ENCODE measurements around the gene LRP1B. TPM values are rescaled to one million over a fixed set of nuclear protein-coding genes. Genes with fewer than 3 reads are reported as not detected.

The LRP1B gene
- total and polyA plus RNA-seq, 4 donors: 0.01 to 0.84 (median 0.17) TPM

GRCh38 chr2:140392824-140393223, 1738.0 kb downstream of the LRP1B start:
- H3K27me3 ChIP-seq (ENCODE audit: control insufficient read depth in 4 of 4, insufficient read depth in 4 of 4, low read length in 3 of 4): no peaks in the 10 kb centered on the region

DNA sequence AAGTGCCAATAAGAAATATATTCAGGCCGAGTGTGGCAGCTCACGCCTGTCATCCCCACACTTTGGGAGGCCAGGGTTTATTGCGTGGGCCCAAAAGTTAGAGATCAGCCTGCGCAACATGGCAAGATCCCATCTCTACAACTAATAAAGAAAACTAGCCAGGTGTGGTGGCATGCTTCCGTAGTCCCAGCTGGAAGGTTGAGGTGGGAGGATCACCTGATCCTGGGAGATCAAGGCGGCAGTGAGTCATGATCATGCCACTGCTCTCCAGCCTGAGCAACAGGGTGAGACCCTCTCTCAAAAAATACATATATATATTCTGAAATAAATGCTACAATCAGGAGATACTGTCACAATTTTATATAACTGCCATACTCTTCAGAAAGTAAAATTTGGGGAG, 1745.9 kb downstream of the LRP1B start:
- no peak for DNase-seq (ENCODE audit: low spot score)
- Histone ChIP-seq H3K4me3 (ENCODE audit: low read depth in 1 of 3, low read length in 3 of 3) (no peak overlapping the region), H3K27ac (ENCODE audit: low read depth in 1 of 2, low read length in 2 of 2) (no peak overlapping the region), H3K9ac (ENCODE audit: low read depth in 1 of 2, low read length in 2 of 2) (no peak overlapping the region), H3K4me1 (ENCODE audit: control insufficient read depth in 4 of 4, insufficient read depth in 4 of 4, low read length in 3 of 4) (no peaks in the 10 kb centered on the region), H3K36me3 (ENCODE audit: control insufficient read depth in 4 of 4, insufficient read depth in 3 of 4, low read depth in 1 of 4, low read length in 3 of 4) (no peaks in the 10 kb centered on the region), H3K27me3 (ENCODE audit: control insufficient read depth in 4 of 4, insufficient read depth in 4 of 4, low read length in 3 of 4) (no peaks in the 10 kb centered on the region), H3K9me3 (ENCODE audit: control insufficient read depth in 4 of 4, low read length in 3 of 4) (no peaks in the 10 kb centered on the region)
- WGBS: 90% methylated on average over 6 of the region's 6 CpGs
- TF ChIP-seq REST (IDR thresholded peaks at IDR 0.05) (no peak), TAF1 (conservative IDR thresholded peaks at IDR 0.05) (no peak), MAX (IDR thresholded peaks at IDR 0.05) (no peak), RAD21 (IDR thresholded peaks at IDR 0.05) (no peak), RXRA (IDR thresholded peaks at IDR 0.05) (no peak), CTCF (IDR thresholded peaks at IDR 0.05; ENCODE audit: low read depth, low read length, missing input control) (no peak), JUND (IDR thresholded peaks at IDR 0.05) (no peak), FOXA1 (IDR thresholded peaks at IDR 0.05) (no peak), ZBTB33 (IDR thresholded peaks at IDR 0.05) (no peak), EGR1 (IDR thresholded peaks at IDR 0.05; ENCODE audit: low read depth in 2 of 2) (no peak), SP1 (IDR thresholded peaks at IDR 0.05) (no peak), FOXA2 (IDR thresholded peaks at IDR 0.05) (no peak), ATF3 (IDR thresholded peaks at IDR 0.05) (no peak), GABPA (IDR thresholded peaks at IDR 0.05 in 1 of 2, conservative IDR thresholded peaks at IDR 0.05 in 1 of 2) (no peak), HNF4A (conservative IDR thresholded peaks at IDR 0.05) (no peak), HNF4G (IDR thresholded peaks at IDR 0.05) (no peak), YY1 (IDR thresholded peaks at IDR 0.05) (no peak), NR2F2 (IDR thresholded peaks at IDR 0.05) (no peak)

More at GRCh38 chr2:140392824-140393223, 1738.0 kb downstream of the LRP1B start:
- Histone ChIP-seq H3K4me3 (ENCODE audit: low read depth in 1 of 3, low read length in 3 of 3) (no peak overlapping the region), H3K9me3 (ENCODE audit: control insufficient read depth in 4 of 4, low read length in 3 of 4) (no peaks in the 10 kb centered on the region), H3K36me3 (ENCODE audit: control insufficient read depth in 4 of 4, insufficient read depth in 3 of 4, low read depth in 1 of 4, low read length in 3 of 4) (no peaks in the 10 kb centered on the region), H3K4me1 (ENCODE audit: control insufficient read depth in 4 of 4, insufficient read depth in 4 of 4, low read length in 3 of 4) (no peaks in the 10 kb centered on the region), H3K9ac (ENCODE audit: low read depth in 1 of 2, low read length in 2 of 2) (no peak overlapping the region), H3K27ac (ENCODE audit: low read depth in 1 of 2, low read length in 2 of 2) (no peak overlapping the region)
- 29% methylated on average over 2 of the region's 2 CpGs for WGBS
- TF ChIP-seq REST (IDR thresholded peaks at IDR 0.05) (no peak), HNF4A (conservative IDR thresholded peaks at IDR 0.05) (peak in 1 of 2 donors; percentile 23)
- no peak for DNase-seq (ENCODE audit: low spot score)
